B cell (primary cell): Measurements from ENCODE around the gene RAP1GAP. TPM values are rescaled to one million over a fixed set of nuclear protein-coding genes. Genes with fewer than 3 reads are reported as not detected.
A peak's percentile ranks its signal among the peaks of the same experiment; 100 is the strongest.

Experiments used
- ATAC-seq: fragments of 200-7000 bp; cut with Tn5 transposase; one replicate; pipeline ENCODE4 v1.10.0; 2021; ENCODE audit warnings: low read depth, mild to moderate bottlenecking, moderate number of reproducible peaks, moderate library complexity
- CTCF ChIA-PET: fragments of 350-600 bp; sonication (Branson Sonifier 250); formaldehyde crosslinking; loops from one replicate; lab custom pipeline; 2021; ENCODE audit warnings: antibody characterized with exemption, inconsistent platforms; lab: Charles Lee
- POLR2A ChIA-PET: fragments of 350-600 bp; sonication (Branson Sonifier 250); formaldehyde crosslinking; loops from one replicate; lab custom pipeline; 2021; ENCODE audit warnings: antibody characterized with exemption; lab: Charles Lee
- DNase-seq: peaks from one replicate; pipeline ENCODE4 v3.0.0; 2013
- H2AFZ ChIP-seq: 2 replicates; pipeline ENCODE4 v1.6.1; 2012; ENCODE audit warnings: mild to moderate bottlenecking, low read depth, low read length; ENCODE audit not compliant: insufficient read depth, poor library complexity, severe bottlenecking
- H3K27ac ChIP-seq, 2 donors: 1 replicate in 1 of 2; 2 replicates in 1 of 2; pipeline ENCODE4 v1.5.1; 2012 to 2013; ENCODE audit warnings: low read length in 2 of 2, mild to moderate bottlenecking in 2 of 2, moderate library complexity in 1 of 2
- H3K27me3 ChIP-seq, 4 experiments: fragments of 200-600 bp in 1 of 4; sonication (generic) in 1 of 4; replicated peaks in 1 of 4; 1 replicate in 2 of 4; 2 replicates in 2 of 4; pipeline versions ENCODE4 v1.6.1 to v1.7.0; 2013 to 2016; ENCODE audit warnings: low read length in 3 of 4, mild to moderate bottlenecking in 2 of 4, mixed read lengths in 1 of 4, moderate library complexity in 1 of 4; ENCODE audit not compliant: insufficient read depth in 4 of 4, control insufficient read depth in 3 of 4; ENCODE audit errors: control extremely low read depth in 1 of 4
- H3K36me3 ChIP-seq, 2 experiments: replicated peaks in 1 of 2; 1 replicate in 1 of 2; 2 replicates in 1 of 2; pipeline versions ENCODE4 v1.6.1 to v1.7.1; 2013; ENCODE audit warnings: low read length in 1 of 2; ENCODE audit not compliant: insufficient read depth in 2 of 2, control insufficient read depth in 1 of 2; ENCODE audit errors: control extremely low read depth in 1 of 2, extremely low read depth in 1 of 2
- H3K4me1 ChIP-seq, 2 donors: fragments of 200-600 bp in 1 of 2; sonication (generic) in 1 of 2; 1 replicate in 1 of 2; 2 replicates in 1 of 2; pipeline versions ENCODE4 v1.5.1 to v1.6.1; 2013 to 2017; ENCODE audit warnings: low read length in 2 of 2; ENCODE audit not compliant: control insufficient read depth in 2 of 2, insufficient read depth in 2 of 2
- H3K4me2 ChIP-seq: replicated peaks from 2 replicates; pipeline ENCODE3; 2012; ENCODE audit warnings: mild to moderate bottlenecking, low read depth, low read length; ENCODE audit not compliant: poor library complexity, severe bottlenecking
- H3K4me3 ChIP-seq, 5 experiments: fragments of 200-600 bp in 1 of 5; sonication (generic) in 1 of 5; 1 replicate in 3 of 5; 2 replicates in 2 of 5; pipeline versions ENCODE4 v1.5.1 to v1.7.0; 2011 to 2016; ENCODE audit warnings: low read length in 4 of 5, mild to moderate bottlenecking in 4 of 5, low read depth in 2 of 5, control low read depth in 1 of 5, moderate library complexity in 1 of 5; ENCODE audit not compliant: insufficient read depth in 1 of 5; ENCODE audit errors: control extremely low read depth in 1 of 5, extremely low read depth in 1 of 5
- H3K79me2 ChIP-seq: fragments of 200-600 bp; sonication (generic); one replicate; pipeline ENCODE4 v1.6.0; 2016; ENCODE audit warnings: low read length; ENCODE audit not compliant: control insufficient read depth, insufficient read depth
- H3K9ac ChIP-seq: fragments of 200-600 bp; sonication (generic); 2 replicates; pipeline ENCODE4 v1.6.1; 2017; ENCODE audit warnings: mild to moderate bottlenecking, low read length, moderate library complexity
- H3K9me3 ChIP-seq, 3 donors: one replicate each; pipeline versions ENCODE4 v1.6.1 to v1.7.1; 2013; ENCODE audit warnings: low read length in 2 of 3; ENCODE audit not compliant: control insufficient read depth in 2 of 3, insufficient read depth in 1 of 3; ENCODE audit errors: control extremely low read depth in 1 of 3
- H4K20me1 ChIP-seq: 2 replicates; pipeline ENCODE4 v1.6.0; 2012; ENCODE audit warnings: mild to moderate bottlenecking, low read length; ENCODE audit not compliant: insufficient read depth, control insufficient read depth, poor library complexity, severe bottlenecking
- H3K27ac Mint-ChIP-seq: one replicate; pipeline ENCODE4 v1.8.0; 2021; ENCODE audit warnings: mixed read lengths
- H3K27me3 Mint-ChIP-seq: one replicate; pipeline ENCODE4 v1.8.0; 2021; ENCODE audit warnings: mixed read lengths
- H3K4me1 Mint-ChIP-seq: one replicate; pipeline ENCODE4 v1.8.0; 2021; ENCODE audit warnings: mixed read lengths
- H3K4me3 Mint-ChIP-seq: one replicate; pipeline ENCODE4 v1.8.0; 2021; ENCODE audit warnings: mixed read lengths
- H3K9me3 Mint-ChIP-seq: one replicate; pipeline ENCODE4 v1.8.0; 2022; ENCODE audit warnings: mixed read lengths; ENCODE audit not compliant: insufficient read depth
- CTCF ChIP-seq: fragments of 200-600 bp; IDR thresholded peaks from one replicate; pipeline ENCODE4 v1.8.0; 2022; ENCODE audit warnings: antibody characterized with exemption, mild to moderate bottlenecking
- EZH2 ChIP-seq: IDR thresholded peaks from 2 replicates; pipeline ENCODE4 v1.6.1; 2012; ENCODE audit warnings: borderline replicate concordance, low read depth, mild to moderate bottlenecking, moderate library complexity, low read length; ENCODE audit not compliant: insufficient read depth, poor library complexity, severe bottlenecking
- WGBS: methylation state at CpG from one replicate; pipeline ENCODE4 v1.1.5; 2013; ENCODE audit warnings: missing lambda C conversion rate; ENCODE audit not compliant: insufficient coverage; 5-methylcytosine and 5-hydroxymethylcytosine counted together
- intact Hi-C: fragments of 100-400 bp; cut with micrococcal nuclease; formaldehyde crosslinking; loops from one replicate; pipeline ENCODE4 v1.10.0; 2022
- polyA plus RNA-seq: library from polyadenylated mRNA; depleted of rRNA; stranded (reverse); fragments of >200 nt; gene quantifications from 2 replicates; pipeline ENCODE4 v1.2.3, GENCODE V29; 2012
- total RNA-seq, 2 donors: library from RNA; stranded (reverse); fragments of 120-200 nt in 1 of 2; gene quantifications; 1 replicate in 1 of 2; 2 replicates in 1 of 2; pipeline versions ENCODE4 v1.2.3 to v1.2.4, GENCODE V29; 2013 to 2022

RAP1GAP gene
- total and polyA plus RNA-seq, 2 donors (not counting 1 experiment from before 2014, with no cell fraction given), result 0.07 to 0.09 TPM

GRCh38 chr1:21652101-21652936, 16.8 kb downstream of the RAP1GAP start:
- intact Hi-C loops, result loop anchor here (10.0 kb wide), 1 partner anchor 288 kb away; no protein-coding TSS in a partner anchor
- 23% methylated on average over 29 of the region's 39 CpGs for WGBS
- Histone ChIP-seq H3K27ac (no peak overlapping the region), H3K9me3 (peaks cover 0 to 16% (median 0%) of the 10 kb centered on the region in 3 donors), H3K79me2 (no peaks in the 10 kb centered on the region), H2AFZ (peak overlapping the region; percentile 54), H3K4me3 (peak overlapping the region in 3 of 5 experiments; percentile 5 to 62 (median 25)), H3K4me1 (peaks cover 12 to 13% of the 10 kb centered on the region in 2 donors), H3K27me3 (peaks cover 0 to 49% (median 16%) of the 10 kb centered on the region in 4 experiments), H4K20me1 (no peaks in the 10 kb centered on the region), H3K36me3 (no peaks in the 10 kb centered on the region), H3K9ac (no peak overlapping the region), H3K4me2 (peak overlapping the region; percentile 78)
- H3K4me3 Mint-ChIP-seq, result peak overlapping the region; percentile 83
- H3K27me3 Mint-ChIP-seq, result peaks cover 31% of the 10 kb centered on the region
- H3K27ac Mint-ChIP-seq, result peak overlapping the region; percentile 63
- POLR2A ChIA-PET, result interaction anchor here (0.6 kb wide), 1 partner anchor 10 kb away, joined by 3 read pairs; no protein-coding TSS in a partner anchor
- peaks cover 18% of the 10 kb centered on the region for H3K4me1 Mint-ChIP-seq
- DNase-seq, result no peak
- no peak for ATAC-seq
- CTCF ChIA-PET, result no interaction called here
- H3K9me3 Mint-ChIP-seq, result no peaks in the 10 kb centered on the region
- no peak for TF ChIP-seq EZH2
- TF ChIP-seq CTCF, result no peak
